ENCODE measurements around the gene KASH5. TPM values are rescaled to one million over a fixed set of nuclear protein-coding genes. Genes with fewer than 3 reads are reported as not detected.
A peak's percentile ranks its signal among the peaks of the same experiment; 100 is the strongest.
"Not testable (repeated sequence)": the region's sequence is repeated elsewhere in the genome, so short reads cannot be mapped to it uniquely, and the experiment has no call there.

Gene KASH5
- polyA plus RNA-seq, 3 donors, result 1.9 TPM; not detected in 2

DNA sequence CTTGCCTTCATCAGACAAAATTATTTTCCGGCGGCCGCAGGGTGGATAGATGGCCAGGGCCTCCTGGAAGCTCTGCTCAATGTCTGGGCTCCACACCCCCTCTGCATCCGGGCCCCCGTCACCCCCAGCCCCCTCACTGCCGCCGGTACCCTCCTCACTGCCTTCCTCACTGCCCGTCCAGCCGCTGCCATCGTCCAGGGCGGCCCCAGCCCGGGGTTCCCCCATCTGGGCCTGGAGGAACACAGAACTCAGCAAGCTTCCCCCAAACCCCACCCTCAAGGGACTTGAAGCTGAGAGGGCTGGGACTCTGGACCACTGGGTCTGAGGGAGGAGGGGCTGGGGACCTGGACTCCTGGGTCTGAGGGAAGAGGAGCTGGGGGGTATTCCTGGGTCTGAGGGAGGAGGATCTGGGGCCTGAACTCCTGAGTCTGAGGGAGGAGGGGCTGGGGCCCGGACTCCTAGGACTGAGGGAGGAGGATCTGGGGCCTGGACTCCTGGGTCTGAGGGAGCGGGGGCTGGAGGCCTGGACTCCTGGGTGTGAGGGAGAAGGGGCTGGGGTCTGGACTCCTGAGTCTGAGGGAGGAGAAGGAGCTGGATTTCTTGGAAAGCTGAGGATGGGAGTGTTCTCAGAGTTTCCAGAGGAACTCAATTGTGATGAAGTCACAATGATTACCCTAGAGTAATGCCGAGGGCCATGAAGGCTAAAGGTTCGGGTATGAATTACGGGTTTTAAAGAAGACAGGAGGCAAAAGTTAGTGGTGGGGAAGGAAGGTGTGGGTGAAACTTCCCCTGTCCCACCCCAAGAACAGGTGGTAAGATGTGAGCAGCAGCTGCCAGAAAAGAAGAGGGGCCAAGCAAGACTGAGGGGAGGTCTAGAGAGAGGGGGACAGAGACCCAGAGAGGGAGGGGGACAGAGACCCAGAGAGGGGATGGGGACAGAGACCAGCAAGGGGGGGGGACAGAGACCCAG, 27.9 kb upstream of the KASH5 start:
- no peak overlapping the region for H3K27ac ChIP-seq (ENCODE audit: low read depth, low read length)
- WGBS, 3 donors, result 67 to 76% (median 67%) methylated on average over 17 of the region's 17 CpGs

- H3K27ac ChIP-seq (ENCODE audit: low read depth, low read length), result no peak overlapping the region
- WGBS, 3 donors, result 1 to 3% (median 3%) methylated on average over 27 of the region's 27 CpGs
These were observed 26.5 kb upstream of the KASH5 start for GRCh38 chr19:49361438-49362047.

- peak within 1 kb of the TSS; percentile 42 for H3K27ac ChIP-seq (ENCODE audit: low read depth, low read length)
- 1 to 2% (median 1%) methylated on average over 51 to 52 of the region's 52 CpGs for WGBS, 3 donors
These were observed 25.8 kb upstream of the KASH5 start, which contains the start of gene TEAD2 for GRCh38 chr19:49362048-49362928. TEAD2 (minus strand) TSS chr19:49362416; CDS start chr19:49360075, 2,341 bp downstream.

- H3K27ac ChIP-seq (ENCODE audit: low read depth, low read length), result no peak overlapping the region
- 0 to 1% (median 0%) methylated on average over 14 of the region's 14 CpGs for WGBS, 3 donors
These were observed 25.2 kb upstream of the KASH5 start for GRCh38 chr19:49362929-49363267.

DNA sequence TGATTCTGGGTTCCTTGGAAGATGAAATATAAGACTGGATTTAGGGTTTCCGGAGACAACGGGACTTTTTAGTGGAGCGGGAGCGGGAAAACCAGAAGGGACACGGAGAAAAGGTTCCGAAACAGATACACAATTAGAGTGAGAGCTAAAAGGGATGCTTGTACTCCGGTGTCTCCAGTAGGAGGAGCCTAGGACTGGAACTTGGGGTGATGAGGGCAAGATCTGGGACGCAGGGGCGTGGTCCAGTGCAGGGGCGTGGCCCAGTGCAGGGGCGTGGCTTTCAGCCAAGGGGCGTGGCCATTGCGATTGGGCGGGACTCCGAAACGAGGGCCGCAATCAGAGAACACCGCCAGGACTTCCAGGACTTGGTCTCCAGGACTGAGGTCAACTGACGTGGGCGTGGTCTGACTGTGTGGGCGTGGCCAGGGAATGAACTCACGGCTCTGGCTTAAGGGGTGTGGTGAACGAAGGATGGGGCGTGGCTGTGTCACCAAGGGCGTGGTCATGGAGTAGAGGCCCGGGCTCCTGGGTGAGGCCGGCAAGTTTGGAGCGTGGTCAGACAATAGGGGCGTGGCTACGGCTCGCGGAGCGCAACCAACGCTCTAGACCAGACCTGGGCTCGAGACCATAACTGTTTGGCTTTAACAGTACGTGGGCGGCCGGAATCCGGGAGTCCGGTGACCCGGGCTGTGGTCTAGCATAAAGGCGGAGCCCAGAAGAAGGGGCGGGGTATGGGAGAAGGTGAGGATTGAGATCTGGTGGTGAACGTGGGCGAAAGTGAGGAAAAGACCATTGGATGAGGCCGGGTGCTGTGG, 24.6 kb upstream of the KASH5 start, which contains the start of gene DKKL1:
DKKL1 (plus strand) TSS at position 610 of the 815 bp plus-strand sequence; CDS start at position 732, 122 bp downstream.
- WGBS, 3 donors, result 1 to 2% (median 1%) methylated on average over 46 of the region's 46 CpGs

GRCh38 chr19:49364083-49364737, 23.8 kb upstream of the KASH5 start:
- 67 to 73% (median 72%) methylated on average over 27 of the region's 27 CpGs for WGBS, 3 donors
- no peak overlapping the region for H3K27ac ChIP-seq (ENCODE audit: low read depth, low read length)

More for the DNA sequence above, 24.6 kb upstream of the KASH5 start, which contains the start of gene DKKL1:
- H3K27ac ChIP-seq (ENCODE audit: low read depth, low read length), result no peak within 1 kb of the TSS

GRCh38 chr19:49366110-49366509, 21.9 kb upstream of the KASH5 start:
- H3K27ac ChIP-seq (ENCODE audit: low read depth, low read length), result no peak overlapping the region

DNA sequence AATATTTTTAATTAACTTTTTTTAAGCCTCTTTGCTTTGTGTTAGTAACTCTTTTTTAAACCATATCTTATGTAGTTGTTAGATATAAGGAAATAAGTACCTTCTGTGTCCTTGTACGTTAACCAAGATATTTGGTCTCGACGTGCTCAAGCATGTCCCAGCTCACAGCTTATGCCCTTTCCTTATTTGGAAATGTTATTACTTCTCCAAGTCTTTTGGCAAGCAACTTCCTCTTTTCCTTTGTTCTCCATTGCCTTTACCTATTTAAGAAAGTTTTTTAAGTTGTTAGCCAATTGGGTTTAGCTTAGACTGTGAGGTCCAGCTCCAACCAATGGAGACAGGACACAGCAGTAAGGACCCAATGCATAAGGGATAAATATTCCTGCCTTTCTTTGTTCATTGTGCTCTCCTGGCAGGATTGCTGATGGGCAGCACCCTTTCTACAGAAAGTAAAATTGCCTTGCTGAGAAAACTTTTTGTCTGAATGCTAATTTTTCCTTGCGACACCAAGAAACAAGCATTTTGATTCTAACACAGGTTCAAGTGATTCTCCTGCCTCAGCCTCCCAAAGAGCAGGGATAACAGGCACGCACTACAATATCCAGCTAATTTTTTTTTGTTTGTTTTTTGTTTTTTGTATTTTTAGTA, 19.2 kb upstream of the KASH5 start:
- no peak overlapping the region for H3K27ac ChIP-seq (ENCODE audit: low read depth, low read length)
- 83 to 97% (median 86%) methylated on average over 5 of the region's 5 CpGs for WGBS, 3 donors

GRCh38 chr19:49371184-49371583, 16.9 kb upstream of the KASH5 start:
- no peak overlapping the region for H3K27ac ChIP-seq (ENCODE audit: low read depth, low read length)
- WGBS, 3 donors, result 74 to 85% (median 74%) methylated on average over 3 of the region's 3 CpGs

DNA sequence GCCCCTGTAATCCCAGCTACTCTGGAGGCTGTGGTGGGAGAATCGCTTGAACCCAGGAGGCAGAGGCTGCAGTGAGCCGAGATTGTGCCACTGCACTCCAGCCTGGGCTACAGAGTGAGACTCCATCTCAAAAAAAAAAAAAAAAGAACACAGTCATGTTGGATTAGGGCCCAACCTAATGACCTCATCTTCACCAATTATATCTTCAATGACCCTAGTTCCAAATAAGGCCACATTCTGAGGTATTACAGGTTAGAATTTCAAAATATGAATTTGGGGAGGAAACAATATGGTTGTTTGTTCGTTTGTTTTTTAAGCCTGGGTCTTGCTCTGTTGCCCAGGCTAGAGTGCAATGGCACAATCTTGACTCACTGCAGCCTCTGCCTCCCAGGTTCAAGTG, 14.9 kb upstream of the KASH5 start:
- not testable (repeated sequence) for H3K27ac ChIP-seq (ENCODE audit: low read depth, low read length)
- WGBS, 3 donors, result 80 to 88% (median 86%) methylated on average over 3 of the region's 3 CpGs

- H3K27ac ChIP-seq (ENCODE audit: low read depth, low read length), result no peak overlapping the region
- 84 to 92% (median 88%) methylated on average over 16 of the region's 16 CpGs for WGBS, 3 donors
These were observed 13.2 kb upstream of the KASH5 start for GRCh38 chr19:49374665-49375434.

GRCh38 chr19:49378512-49378911, 9.5 kb upstream of the KASH5 start:
- H3K27ac ChIP-seq (ENCODE audit: low read depth, low read length), result no peak overlapping the region
- WGBS, 3 donors, result 61 to 75% (median 69%) methylated on average over 3 of the region's 3 CpGs

- H3K27ac ChIP-seq (ENCODE audit: low read depth, low read length), result no peak overlapping the region
- 92 to 98% (median 95%) methylated on average over 3 of the region's 3 CpGs for WGBS, 3 donors
These were observed 7.7 kb upstream of the KASH5 start for GRCh38 chr19:49380391-49380790.

GRCh38 chr19:49382639-49383038, 5.4 kb upstream of the KASH5 start:
- 91 to 94% (median 93%) methylated on average over 5 of the region's 5 CpGs for WGBS, 3 donors
- no peak overlapping the region for H3K27ac ChIP-seq (ENCODE audit: low read depth, low read length)

DNA sequence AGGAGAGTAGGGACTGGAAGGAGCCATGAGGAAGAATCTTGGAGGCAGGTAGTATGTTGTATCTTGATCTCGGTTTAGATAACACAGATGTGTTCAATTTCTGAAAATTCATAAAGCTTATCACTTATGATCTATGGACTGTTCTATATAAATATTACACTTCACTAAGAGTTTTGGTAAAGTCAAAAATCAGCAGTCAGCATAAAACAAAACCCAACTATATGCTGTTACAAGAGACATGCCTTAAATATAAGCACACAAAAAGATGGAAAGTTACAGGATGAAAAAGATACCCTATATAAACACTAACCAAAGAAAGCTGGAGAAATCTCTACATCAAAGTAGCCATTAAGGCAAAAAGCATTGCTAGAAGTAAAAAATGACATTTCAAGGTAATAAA, 4.5 kb upstream of the KASH5 start:
- no peak overlapping the region for H3K27ac ChIP-seq (ENCODE audit: low read depth, low read length)
- WGBS, 3 donors, result 45 to 96% (median 56%) methylated on average over 1 of the region's 1 CpG

- H3K27ac ChIP-seq (ENCODE audit: low read depth, low read length), result no peak overlapping the region
- WGBS, 3 donors, result 90% methylated on average over 20 of the region's 20 CpGs
These were observed 1.4 kb downstream of the KASH5 start for GRCh38 chr19:49389406-49389805.

Data from adipose tissue (tissue), 3 donors.